SU-DHL-6 (cell line): ENCODE results near the gene NLGN1.

ENCODE experiments used
- EZH2phosphoT487 ChIP-seq: fragments of 200-600 bp; sonication (generic), shearing (Covaris generic); conservative IDR thresholded peaks from 2 replicates; pipeline ENCODE4 v1.6.1; 2018; ENCODE audit warnings: mild to moderate bottlenecking, antibody characterized with exemption, low read length, moderate library complexity, mixed read lengths
- TF ChIP-seq, protein P1 (sequence below): fragments of 200-600 bp; sonication (generic); IDR thresholded peaks from one replicate; pipeline ENCODE4 v1.5.1; 2017; ENCODE audit warnings: antibody characterized with exemption, mild to moderate bottlenecking, low read length, moderate library complexity; ENCODE audit not compliant: insufficient read depth, poor library complexity, severe bottlenecking

DNA sequence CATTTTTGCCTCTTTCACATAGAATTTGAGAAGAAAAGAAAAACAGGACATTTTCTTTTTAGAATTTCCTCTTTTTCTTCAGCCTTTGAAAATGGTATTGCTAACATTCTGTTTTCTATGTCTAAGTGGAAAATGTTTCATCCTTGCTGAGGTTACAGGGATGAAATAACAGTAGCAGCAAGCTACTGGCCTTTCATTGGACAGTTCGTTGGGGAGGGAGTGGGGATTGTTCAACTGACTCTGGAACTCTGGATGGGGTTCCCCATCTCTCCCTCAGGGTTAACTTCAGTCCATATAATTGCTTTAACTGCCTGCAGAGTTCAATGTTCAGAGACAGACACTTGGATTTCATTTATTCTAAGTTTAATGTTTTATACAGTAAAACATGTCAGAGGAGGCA, 346.0 kb downstream of the NLGN1 start:
- TF ChIP-seq, protein P1, sequence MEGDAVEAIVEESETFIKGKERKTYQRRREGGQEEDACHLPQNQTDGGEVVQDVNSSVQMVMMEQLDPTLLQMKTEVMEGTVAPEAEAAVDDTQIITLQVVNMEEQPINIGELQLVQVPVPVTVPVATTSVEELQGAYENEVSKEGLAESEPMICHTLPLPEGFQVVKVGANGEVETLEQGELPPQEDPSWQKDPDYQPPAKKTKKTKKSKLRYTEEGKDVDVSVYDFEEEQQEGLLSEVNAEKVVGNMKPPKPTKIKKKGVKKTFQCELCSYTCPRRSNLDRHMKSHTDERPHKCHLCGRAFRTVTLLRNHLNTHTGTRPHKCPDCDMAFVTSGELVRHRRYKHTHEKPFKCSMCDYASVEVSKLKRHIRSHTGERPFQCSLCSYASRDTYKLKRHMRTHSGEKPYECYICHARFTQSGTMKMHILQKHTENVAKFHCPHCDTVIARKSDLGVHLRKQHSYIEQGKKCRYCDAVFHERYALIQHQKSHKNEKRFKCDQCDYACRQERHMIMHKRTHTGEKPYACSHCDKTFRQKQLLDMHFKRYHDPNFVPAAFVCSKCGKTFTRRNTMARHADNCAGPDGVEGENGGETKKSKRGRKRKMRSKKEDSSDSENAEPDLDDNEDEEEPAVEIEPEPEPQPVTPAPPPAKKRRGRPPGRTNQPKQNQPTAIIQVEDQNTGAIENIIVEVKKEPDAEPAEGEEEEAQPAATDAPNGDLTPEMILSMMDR, result no peak
- no peak for TF ChIP-seq EZH2phosphoT487
